Pancreas (tissue), 10 donors: Measurements from ENCODE around the gene ENTPD1. TPM values are rescaled to one million over a fixed set of nuclear protein-coding genes. Genes with fewer than 3 reads are reported as not detected.
A peak's percentile ranks its signal among the peaks of the same experiment; 100 is the strongest.

Source experiments
- ATAC-seq, 4 donors: fragments of 200-7000 bp; cut with Tn5 transposase; one replicate each; pipeline versions ENCODE4 v1.8.0 to v1.9.1; 2020; ENCODE audit warnings: mild to moderate bottlenecking in 4 of 4, moderate library complexity in 4 of 4
- DNase-seq, 6 donors: peaks; one replicate each; pipeline ENCODE4 v3.0.0-alpha.2; 2020
- FAIRE-seq: peaks from 2 replicates; lab custom pipeline; 2012; peaks lifted over from hg19 to GRCh38; lab: Jason Lieb, UNC
- H3K27ac ChIP-seq, 4 donors: fragments of 200-600 bp; sonication (generic); 1 replicate in 3 of 4; 2 replicates in 1 of 4; pipeline versions ENCODE4 v1.5.0 to v1.8.0; 2020
- H3K27me3 ChIP-seq, 4 donors: fragments of 200-600 bp; one replicate each; pipeline ENCODE4 v1.8.0; 2021
- H3K36me3 ChIP-seq, 3 donors: fragments of 200-600 bp; sonication (generic) in 1 of 3; one replicate each; pipeline versions ENCODE4 v1.5.0 to v1.8.0; 2020 to 2021
- H3K4me1 ChIP-seq, 3 donors: fragments of 200-600 bp; one replicate each; pipeline ENCODE4 v1.8.0; 2021
- H3K4me3 ChIP-seq, 4 donors: fragments of 200-600 bp; sonication (generic) in 2 of 4; one replicate each; pipeline versions ENCODE4 v1.5.0 to v1.8.0; 2020 to 2021
- H3K9me3 ChIP-seq, 4 donors: fragments of 200-600 bp; one replicate each; pipeline ENCODE4 v1.8.0; 2021
- WGBS, 2 donors: extraction: QIAGEN DNeasy Blood & Tissue Kit; methylation state at CpG; one replicate each; pipeline ENCODE4 v1.1.7; 2013; 5-methylcytosine and 5-hydroxymethylcytosine counted together
- intact Hi-C, 3 donors: fragments of 100-400 bp; cut with DNase I; formaldehyde crosslinking; loops; one replicate each; pipeline versions ENCODE4 v1.11.1 to v1.14.2; 2022
- polyA plus RNA-seq, 2 donors: library from polyadenylated mRNA; stranded (reverse); fragments of 200-250 nt; gene quantifications; one replicate each; pipeline ENCODE4 v1.2.3, GENCODE V29; 2013
- total RNA-seq, 6 donors: library from RNA; stranded (reverse); fragmentation: NEBNext Ultra II Directional in 4 of 6; extraction: Animal tissue kit (Norgen Biotek cat#: 25700) in 4 of 6; gene quantifications; one replicate each; pipeline versions ENCODE4 v1.2.1 to v1.2.4, GENCODE V29; 2021 to 2023
- TF ChIP-seq, protein P1 (sequence below), 4 donors: fragments of 200-600 bp; sonication (generic) in 3 of 4; IDR thresholded peaks; one replicate each; pipeline versions ENCODE4 v1.5.0 to v1.8.0; 2021; ENCODE audit warnings: antibody characterized with exemption in 4 of 4
- donor health status: healthy with polysubstance abuse.
- donor health status: DM: no; HTN: no; CAD: no; lungs with moderate emphysema.
- donor health status: DM: no; HTN: no; CAD: no.
- donor health status: control.
- donor health status: control.
- donor health status: Bipolar disorder and iron deficiency.
- donor health status: DM: yes; HTN: yes; CAD: no.
- donor health status: DM: no; HTN: no; CAD: no.
- donor health status: DM: no; HTN: no; CAD: no.
- donor health status: DM: yes; HTN: yes; CAD: no.

The ENTPD1 gene
- total and polyA plus RNA-seq, 8 donors, result 0.67 to 10.9 (median 1.8) TPM

GRCh38 chr10:95864906-95865813 lies 109.2 kb downstream of the ENTPD1 start:
- no peaks in the 10 kb centered on the region for H3K27me3 ChIP-seq
- TF ChIP-seq, protein P1, sequence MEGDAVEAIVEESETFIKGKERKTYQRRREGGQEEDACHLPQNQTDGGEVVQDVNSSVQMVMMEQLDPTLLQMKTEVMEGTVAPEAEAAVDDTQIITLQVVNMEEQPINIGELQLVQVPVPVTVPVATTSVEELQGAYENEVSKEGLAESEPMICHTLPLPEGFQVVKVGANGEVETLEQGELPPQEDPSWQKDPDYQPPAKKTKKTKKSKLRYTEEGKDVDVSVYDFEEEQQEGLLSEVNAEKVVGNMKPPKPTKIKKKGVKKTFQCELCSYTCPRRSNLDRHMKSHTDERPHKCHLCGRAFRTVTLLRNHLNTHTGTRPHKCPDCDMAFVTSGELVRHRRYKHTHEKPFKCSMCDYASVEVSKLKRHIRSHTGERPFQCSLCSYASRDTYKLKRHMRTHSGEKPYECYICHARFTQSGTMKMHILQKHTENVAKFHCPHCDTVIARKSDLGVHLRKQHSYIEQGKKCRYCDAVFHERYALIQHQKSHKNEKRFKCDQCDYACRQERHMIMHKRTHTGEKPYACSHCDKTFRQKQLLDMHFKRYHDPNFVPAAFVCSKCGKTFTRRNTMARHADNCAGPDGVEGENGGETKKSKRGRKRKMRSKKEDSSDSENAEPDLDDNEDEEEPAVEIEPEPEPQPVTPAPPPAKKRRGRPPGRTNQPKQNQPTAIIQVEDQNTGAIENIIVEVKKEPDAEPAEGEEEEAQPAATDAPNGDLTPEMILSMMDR (IDR thresholded peaks at IDR 0.05), result no peak
- 56% methylated on average over 7 of the region's 7 CpGs for WGBS, 2 donors
- ATAC-seq (peak in 3 of 4 donors; percentile 64 to 86 (median 74)), FAIRE-seq (no peak), DNase-seq (peak in 1 of 6 donors; percentile 13)
- no peak overlapping the region for H3K4me3 ChIP-seq
- H3K9me3 ChIP-seq, result no peaks in the 10 kb centered on the region
- H3K4me1 ChIP-seq, result no peaks in the 10 kb centered on the region
- no peaks in the 10 kb centered on the region for H3K36me3 ChIP-seq
- intact Hi-C loops, result no loop called here
- H3K27ac ChIP-seq, result no peak overlapping the region

DNA sequence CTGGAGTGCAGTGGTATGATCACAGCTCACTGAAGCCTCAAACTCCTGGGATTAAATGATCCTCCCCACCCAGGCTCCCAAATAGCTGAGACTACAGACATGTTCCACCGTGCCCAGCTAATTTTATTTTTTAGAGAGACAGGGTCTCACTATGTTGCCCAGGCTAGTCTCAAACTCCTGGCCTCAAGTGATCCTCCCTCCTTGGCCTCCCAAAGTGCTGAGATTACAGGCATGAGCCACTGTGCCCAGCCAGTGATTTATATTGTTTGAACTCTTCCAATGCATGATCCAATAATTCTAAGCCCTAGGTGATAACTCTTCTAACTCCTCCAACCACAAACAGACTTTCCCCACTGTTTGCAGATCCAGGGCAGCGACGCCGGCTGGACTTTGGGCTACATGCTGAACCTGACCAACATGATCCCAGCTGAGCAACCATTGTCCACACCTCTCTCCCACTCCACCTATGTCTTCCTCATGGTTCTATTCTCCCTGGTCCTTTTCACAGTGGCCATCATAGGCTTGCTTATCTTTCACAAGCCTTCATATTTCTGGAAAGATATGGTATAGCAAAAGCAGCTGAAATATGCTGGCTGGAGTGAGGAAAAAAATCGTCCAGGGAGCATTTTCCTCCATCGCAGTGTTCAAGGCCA lies 110.0 kb downstream of the ENTPD1 start:
- intact Hi-C loops, result no loop called here
- DNase-seq, result peak in 1 of 6 donors; percentile 19
- peak in 1 of 4 donors; percentile 34 for ATAC-seq
- H3K4me3 ChIP-seq, result no peak overlapping the region
- no peaks in the 10 kb centered on the region for H3K4me1 ChIP-seq
- no peak overlapping the region for H3K27ac ChIP-seq
- no peaks in the 10 kb centered on the region for H3K9me3 ChIP-seq
- TF ChIP-seq, protein P1 (IDR thresholded peaks at IDR 0.05), result no peak
- no peaks in the 10 kb centered on the region for H3K27me3 ChIP-seq
- FAIRE-seq, result no peak
- H3K36me3 ChIP-seq, result no peaks in the 10 kb centered on the region
- WGBS, 2 donors, result 39 to 54% methylated on average over 6 of the region's 6 CpGs

- Histone ChIP-seq H3K4me3 (no peak overlapping the region), H3K36me3 (no peaks in the 10 kb centered on the region), H3K9me3 (no peaks in the 10 kb centered on the region), H3K27ac (no peak overlapping the region), H3K4me1 (no peaks in the 10 kb centered on the region), H3K27me3 (no peaks in the 10 kb centered on the region)
- TF ChIP-seq, protein P1 (IDR thresholded peaks at IDR 0.05), result no peak
- intact Hi-C loops, result no loop called here
- ATAC-seq, result peak in 1 of 4 donors; percentile 24
- no peak for DNase-seq
- 34 to 36% methylated on average over 2 of the region's 2 CpGs for WGBS, 2 donors
- FAIRE-seq, result no peak
Observed at GRCh38 chr10:95866467-95866842, 110.5 kb downstream of the ENTPD1 start.

GRCh38 chr10:95867866-95868265 lies 111.9 kb downstream of the ENTPD1 start:
- Histone ChIP-seq H3K27ac (no peak overlapping the region), H3K4me1 (no peaks in the 10 kb centered on the region), H3K27me3 (no peaks in the 10 kb centered on the region), H3K36me3 (no peaks in the 10 kb centered on the region), H3K4me3 (no peak overlapping the region), H3K9me3 (no peaks in the 10 kb centered on the region)
- 87% methylated on average over 4 of the region's 4 CpGs for WGBS, 2 donors
- no peak for FAIRE-seq
- DNase-seq, result no peak
- intact Hi-C loops, result no loop called here
- ATAC-seq, result no peak
- TF ChIP-seq, protein P1 (IDR thresholded peaks at IDR 0.05), result no peak
